NCI-H2196 treated with DMSO at 0.1 percent for 48 hours (cell line): ENCODE measurements around the gene CALCA.

ENCODE experiments used
- DNase-seq: peaks from one replicate; lab custom pipeline; 2025; ENCODE audit not compliant: unreplicated experiment; lab: John Stamatoyannopoulos, UW

Gene CALCA

GRCh38 chr11:14949437-14950147 is 22.6 kb downstream of the CALCA start:
- DNase-seq = no peak

- DNase-seq = no peak
These were observed 29.4 kb downstream of the CALCA start for GRCh38 chr11:14942745-14943144.

GRCh38 chr11:14938936-14939335 is 33.2 kb downstream of the CALCA start:
- DNase-seq = no peak

- no peak for DNase-seq
These were observed 37.4 kb downstream of the CALCA start for GRCh38 chr11:14934641-14935351.

GRCh38 chr11:14932447-14932846 is 39.7 kb downstream of the CALCA start:
- no peak for DNase-seq

- DNase-seq = no peak
These were observed 41.8 kb downstream of the CALCA start for GRCh38 chr11:14930369-14930768.

GRCh38 chr11:14927146-14927545 is 45.0 kb downstream of the CALCA start:
- no peak for DNase-seq

- DNase-seq = no peak
These were observed 47.8 kb downstream of the CALCA start for GRCh38 chr11:14924318-14924717.
